Renal cortex interstitium (tissue), 11 donors: Measurements from ENCODE around the gene RETN. TPM values are rescaled to one million over a fixed set of nuclear protein-coding genes. Genes with fewer than 3 reads are reported as not detected.

Experiments
- DNase-seq, 11 donors: peaks; one replicate each; pipeline ENCODE4 v3.0.0-alpha.2; 2013; ENCODE audit warnings: low read depth in 9 of 11, low spot score in 4 of 11; ENCODE audit errors: extremely low read depth in 1 of 11
- polyA plus RNA-seq, 3 donors: library from polyadenylated mRNA; unstranded; fragments of 120-200 nt; gene quantifications; one replicate each; pipeline ENCODE4 v1.2.1, GENCODE V29; 2013; ENCODE audit not compliant: insufficient read length in 3 of 3

The RETN gene
- polyA plus RNA-seq, 3 donors: 0.76 to 1.7 (median 1.4) TPM

GRCh38 chr19:7678971-7679751, 10.3 kb downstream of the RETN start:
- DNase-seq: no peak

- no peak for DNase-seq
Observed at GRCh38 chr19:7679771-7680605, 11.1 kb downstream of the RETN start.

GRCh38 chr19:7680606-7681339, 11.9 kb downstream of the RETN start, which contains the start of gene TRAPPC5:
TRAPPC5 (plus strand) TSS chr19:7680833; CDS start chr19:7682254, 1,421 bp downstream.
- DNase-seq: peak; percentile 69 to 87 (median 81)

- DNase-seq: peak in 7 of 11 donors; percentile 55 to 77 (median 74)
Observed at GRCh38 chr19:7681340-7682174, 12.7 kb downstream of the RETN start.

- DNase-seq: peak in 1 of 11 donors; percentile 24
Observed at GRCh38 chr19:7682175-7682855, 13.5 kb downstream of the RETN start.

- DNase-seq: no peak
Observed at GRCh38 chr19:7685546-7686445, 16.9 kb downstream of the RETN start.

GRCh38 chr19:7687177-7687576, 18.3 kb downstream of the RETN start:
- no peak for DNase-seq

- DNase-seq: no peak
Observed at GRCh38 chr19:7689165-7689564, 20.3 kb downstream of the RETN start.

GRCh38 chr19:7690779-7691258, 22.0 kb downstream of the RETN start:
- DNase-seq: no peak

GRCh38 chr19:7691497-7691896, 22.6 kb downstream of the RETN start:
- DNase-seq: no peak

GRCh38 chr19:7692417-7693088, 23.7 kb downstream of the RETN start:
- no peak for DNase-seq

GRCh38 chr19:7694499-7694898, 25.6 kb downstream of the RETN start:
- DNase-seq: no peak

GRCh38 chr19:7697721-7698287, 29.0 kb downstream of the RETN start:
- no peak for DNase-seq

- no peak for DNase-seq
Observed at GRCh38 chr19:7698583-7698982, 29.7 kb downstream of the RETN start.

GRCh38 chr19:7699003-7699402, 30.2 kb downstream of the RETN start:
- DNase-seq: no peak
